ENCODE results near the gene CAMK1D.

The CAMK1D gene

DNA sequence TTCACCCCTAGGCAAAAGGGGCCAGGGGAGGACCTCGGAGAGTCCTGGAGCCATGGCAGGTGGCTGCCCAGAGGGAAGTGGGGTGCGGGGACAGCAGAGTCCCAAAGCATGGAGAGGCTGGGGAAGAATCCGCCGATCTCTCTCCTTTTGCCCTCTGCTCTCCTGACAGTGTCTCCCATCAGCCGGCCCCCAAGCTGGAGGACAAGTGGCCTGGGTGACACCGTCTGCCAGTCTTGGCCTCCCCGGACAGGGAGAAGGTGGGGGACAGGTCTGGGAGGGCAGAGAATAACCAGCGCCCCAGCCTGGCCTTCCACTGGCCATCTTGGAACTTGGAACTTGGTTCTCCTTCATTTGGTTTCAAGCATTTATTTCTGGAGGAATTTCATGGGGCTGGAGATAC is 77.9 kb downstream of the CAMK1D start:
- no peak overlapping the region for H3K4me2 ChIP-seq
- H3K79me2 ChIP-seq (ENCODE audit: insufficient read depth, low read depth), result 0 out of 2 replicates have a peak, but pooled peaks cover 5% of the 10 kb centered on the region
- H3K4me3 ChIP-seq (IDR thresholded peaks at IDR 0.05; ENCODE audit: insufficient read depth, low read depth, low read length), result no peak overlapping the region
- H2AFZ ChIP-seq (ENCODE audit: low read depth), result no peak overlapping the region
- H3K4me1 ChIP-seq (ENCODE audit: low read depth, poor library complexity, severe bottlenecking), result no peaks in the 10 kb centered on the region
- H3K9ac ChIP-seq, result no peak overlapping the region
- H4K20me1 ChIP-seq (ENCODE audit: insufficient read depth), result no peaks in the 10 kb centered on the region
- H3K27ac ChIP-seq, result no peak overlapping the region
- no peaks in the 10 kb centered on the region for H3K36me3 ChIP-seq (ENCODE audit: insufficient read depth)
- no peaks in the 10 kb centered on the region for H3K27me3 ChIP-seq (ENCODE audit: insufficient read depth, low read depth)
- TF ChIP-seq, protein P1, sequence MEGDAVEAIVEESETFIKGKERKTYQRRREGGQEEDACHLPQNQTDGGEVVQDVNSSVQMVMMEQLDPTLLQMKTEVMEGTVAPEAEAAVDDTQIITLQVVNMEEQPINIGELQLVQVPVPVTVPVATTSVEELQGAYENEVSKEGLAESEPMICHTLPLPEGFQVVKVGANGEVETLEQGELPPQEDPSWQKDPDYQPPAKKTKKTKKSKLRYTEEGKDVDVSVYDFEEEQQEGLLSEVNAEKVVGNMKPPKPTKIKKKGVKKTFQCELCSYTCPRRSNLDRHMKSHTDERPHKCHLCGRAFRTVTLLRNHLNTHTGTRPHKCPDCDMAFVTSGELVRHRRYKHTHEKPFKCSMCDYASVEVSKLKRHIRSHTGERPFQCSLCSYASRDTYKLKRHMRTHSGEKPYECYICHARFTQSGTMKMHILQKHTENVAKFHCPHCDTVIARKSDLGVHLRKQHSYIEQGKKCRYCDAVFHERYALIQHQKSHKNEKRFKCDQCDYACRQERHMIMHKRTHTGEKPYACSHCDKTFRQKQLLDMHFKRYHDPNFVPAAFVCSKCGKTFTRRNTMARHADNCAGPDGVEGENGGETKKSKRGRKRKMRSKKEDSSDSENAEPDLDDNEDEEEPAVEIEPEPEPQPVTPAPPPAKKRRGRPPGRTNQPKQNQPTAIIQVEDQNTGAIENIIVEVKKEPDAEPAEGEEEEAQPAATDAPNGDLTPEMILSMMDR (conservative IDR thresholded peaks at IDR 0.05; ENCODE audit: low read depth, low read length), result no peak

GRCh38 chr10:12428447-12429135 is 79.2 kb downstream of the CAMK1D start:
- Histone ChIP-seq H3K79me2 (ENCODE audit: insufficient read depth, low read depth) (no peaks in the 10 kb centered on the region), H3K27me3 (ENCODE audit: insufficient read depth, low read depth) (no peaks in the 10 kb centered on the region), H3K9ac (no peak overlapping the region), H4K20me1 (ENCODE audit: insufficient read depth) (no peaks in the 10 kb centered on the region), H3K4me3 (IDR thresholded peaks at IDR 0.05; ENCODE audit: insufficient read depth, low read depth, low read length) (no peak overlapping the region), H3K4me2 (no peak overlapping the region), H3K36me3 (ENCODE audit: insufficient read depth) (no peaks in the 10 kb centered on the region), H3K4me1 (ENCODE audit: low read depth, poor library complexity, severe bottlenecking) (no peaks in the 10 kb centered on the region), H2AFZ (ENCODE audit: low read depth) (no peak overlapping the region), H3K27ac (no peak overlapping the region)
- TF ChIP-seq, protein P1 (conservative IDR thresholded peaks at IDR 0.05; ENCODE audit: low read depth, low read length), result no peak

- Histone ChIP-seq H3K9ac (no peak overlapping the region), H3K79me2 (ENCODE audit: insufficient read depth, low read depth) (no peaks in the 10 kb centered on the region), H3K4me3 (IDR thresholded peaks at IDR 0.05; ENCODE audit: insufficient read depth, low read depth, low read length) (no peak overlapping the region), H3K4me2 (no peak overlapping the region), H3K36me3 (ENCODE audit: insufficient read depth) (no peaks in the 10 kb centered on the region), H3K4me1 (ENCODE audit: low read depth, poor library complexity, severe bottlenecking) (no peaks in the 10 kb centered on the region), H3K27ac (no peak overlapping the region), H3K27me3 (ENCODE audit: insufficient read depth, low read depth) (no peaks in the 10 kb centered on the region), H2AFZ (ENCODE audit: low read depth) (no peak overlapping the region), H4K20me1 (ENCODE audit: insufficient read depth) (no peaks in the 10 kb centered on the region)
- TF ChIP-seq, protein P1 (conservative IDR thresholded peaks at IDR 0.05; ENCODE audit: low read depth, low read length), result no peak
These were observed 81.1 kb downstream of the CAMK1D start for GRCh38 chr10:12430406-12430982.

- Histone ChIP-seq H3K79me2 (ENCODE audit: insufficient read depth, low read depth) (no peaks in the 10 kb centered on the region), H3K27ac (no peak overlapping the region), H3K4me3 (IDR thresholded peaks at IDR 0.05; ENCODE audit: insufficient read depth, low read depth, low read length) (no peak overlapping the region), H3K36me3 (ENCODE audit: insufficient read depth) (no peaks in the 10 kb centered on the region), H3K27me3 (ENCODE audit: insufficient read depth, low read depth) (no peaks in the 10 kb centered on the region), H3K4me1 (ENCODE audit: low read depth, poor library complexity, severe bottlenecking) (no peaks in the 10 kb centered on the region), H3K9ac (no peak overlapping the region), H2AFZ (ENCODE audit: low read depth) (no peak overlapping the region), H3K4me2 (no peak overlapping the region), H4K20me1 (ENCODE audit: insufficient read depth) (no peaks in the 10 kb centered on the region)
- TF ChIP-seq, protein P1 (conservative IDR thresholded peaks at IDR 0.05; ENCODE audit: low read depth, low read length), result no peak
These were observed 82.1 kb downstream of the CAMK1D start for GRCh38 chr10:12431151-12432101.
